ENCODE data around the gene KARS1. TPM values are rescaled to one million over a fixed set of nuclear protein-coding genes. Genes with fewer than 3 reads are reported as not detected.

KARS1 gene
- polyA plus RNA-seq, 4 donors, result 126 to 151 (median 135) TPM

GRCh38 chr16:75589306-75589705, 58.2 kb downstream of the KARS1 start:
- no peak for DNase-seq (ENCODE audit: low read depth in 4 of 4, low spot score in 2 of 4)

- DNase-seq (ENCODE audit: low read depth in 4 of 4, low spot score in 2 of 4), result no peak
These were observed 58.7 kb downstream of the KARS1 start for GRCh38 chr16:75588716-75589115.

GRCh38 chr16:75584108-75584507, 63.4 kb downstream of the KARS1 start:
- no peak for DNase-seq (ENCODE audit: low read depth in 4 of 4, low spot score in 2 of 4)

- DNase-seq (ENCODE audit: low read depth in 4 of 4, low spot score in 2 of 4), result no peak
These were observed 68.1 kb downstream of the KARS1 start for GRCh38 chr16:75579281-75579834.

- DNase-seq (ENCODE audit: low read depth in 4 of 4, low spot score in 2 of 4), result no peak
These were observed 68.7 kb downstream of the KARS1 start for GRCh38 chr16:75578725-75579124.

GRCh38 chr16:75578212-75578611, 69.3 kb downstream of the KARS1 start:
- DNase-seq (ENCODE audit: low read depth in 4 of 4, low spot score in 2 of 4), result no peak

Other genes starting within 250 kb of the KARS1 start
- gene CFDP1, start 214.2 kb downstream of the KARS1 start, polyA plus RNA-seq (ENCODE audit: insufficient read length in 4 of 4), result 100 to 1,000 TPM; 156 to 189 (median 173) TPM
- gene TMEM170A, start 183.0 kb downstream of the KARS1 start, polyA plus RNA-seq (ENCODE audit: insufficient read length in 4 of 4), result 10 to 100 TPM; 34.4 to 50.7 (median 37.9) TPM
- 1 to 10 TPM in 2 of 4 donors, under 1 TPM in 2; 0.88 to 1.4 (median 1.1) TPM for gene CHST6, start 152.2 kb downstream of the KARS1 start, polyA plus RNA-seq (ENCODE audit: insufficient read length in 4 of 4)
- gene CHST5, start 111.6 kb downstream of the KARS1 start, polyA plus RNA-seq (ENCODE audit: insufficient read length in 4 of 4), result 1 to 10 TPM in 1 of 4 donors, under 1 TPM in 3; 0.32 to 1.4 (median 0.41) TPM
- 10 to 100 TPM; 20.5 to 24.1 (median 22.3) TPM for gene TMEM231, start 91.4 kb downstream of the KARS1 start, polyA plus RNA-seq (ENCODE audit: insufficient read length in 4 of 4)
- gene GABARAPL2, start 81.3 kb downstream of the KARS1 start, polyA plus RNA-seq (ENCODE audit: insufficient read length in 4 of 4), result 100 to 1,000 TPM; 159 to 200 (median 176) TPM
- 10 to 100 TPM; 42.7 to 60.1 (median 56.5) TPM for gene ADAT1, start 24.4 kb downstream of the KARS1 start, polyA plus RNA-seq (ENCODE audit: insufficient read length in 4 of 4)
- 10 to 100 TPM; 79.9 to 89.7 (median 83.1) TPM for gene TERF2IP, start 108 bp upstream of the KARS1 start, polyA plus RNA-seq (ENCODE audit: insufficient read length in 4 of 4)
- under 1 TPM in 1 of 4 donors, not detected in 3; 0.46 TPM for gene CPHXL2, start 29.3 kb upstream of the KARS1 start, polyA plus RNA-seq (ENCODE audit: insufficient read length in 4 of 4)
- under 1 TPM in 2 of 4 donors, not detected in 2; 0.18 to 0.25 TPM for gene DUXB, start 53.8 kb upstream of the KARS1 start, polyA plus RNA-seq (ENCODE audit: insufficient read length in 4 of 4)
- gene CPHXL, start 78.8 kb upstream of the KARS1 start, polyA plus RNA-seq (ENCODE audit: insufficient read length in 4 of 4), result not detected

Measured in left renal cortex interstitium (tissue), 4 donors.